HG03378 (cell line): ENCODE results near the gene C4orf46.

ENCODE experiments used
- ATAC-seq: cut with Tn5 transposase; IDR thresholded peaks from one replicate; pipeline ENCODE4 v1.9.1; 2021; ENCODE audit warnings: mild to moderate bottlenecking, moderate library complexity; ENCODE audit not compliant: unreplicated experiment

The C4orf46 gene

DNA sequence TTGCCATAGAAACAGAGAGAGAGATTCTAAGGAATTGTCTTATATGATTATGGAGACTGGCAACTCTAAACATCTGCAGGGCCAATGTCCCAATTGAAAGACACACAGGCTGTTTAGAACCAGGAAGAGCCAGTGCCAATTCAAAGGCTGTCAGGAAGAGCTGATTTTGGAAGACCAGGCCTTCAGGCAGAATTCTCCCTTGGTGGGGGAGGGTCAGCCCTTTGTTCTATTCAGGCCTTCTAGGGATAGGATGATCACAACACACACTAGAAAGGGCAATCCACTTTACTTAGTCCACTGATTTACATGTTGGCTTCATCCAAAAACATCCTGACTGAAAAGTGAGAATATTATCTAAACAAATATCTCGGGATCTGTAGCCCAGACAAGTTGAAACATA lies 15.2 kb downstream of the C4orf46 start:
- no peak for ATAC-seq

DNA sequence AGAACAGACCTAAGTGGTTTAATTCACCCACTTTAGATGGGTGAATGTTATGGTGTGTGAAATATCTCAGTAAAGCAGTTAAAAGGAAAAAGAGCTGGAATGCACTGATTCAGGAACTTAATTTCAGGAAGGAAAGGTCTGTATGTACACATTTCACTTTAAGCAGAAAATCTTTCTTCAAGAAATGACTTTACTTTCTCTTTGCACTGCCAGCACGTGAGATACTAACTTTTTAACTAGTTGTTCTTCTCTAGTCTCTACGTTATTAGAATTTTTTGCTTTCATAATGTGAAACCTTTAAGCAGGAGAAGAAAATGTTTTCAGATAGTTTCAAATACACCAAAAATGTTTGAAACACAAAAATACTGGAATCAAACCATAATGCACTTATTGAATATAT lies 18.8 kb downstream of the C4orf46 start:
- no peak for ATAC-seq

GRCh38 chr4:158649111-158649680 lies 22.5 kb downstream of the C4orf46 start:
- ATAC-seq = no peak

GRCh38 chr4:158644760-158645159 lies 26.9 kb downstream of the C4orf46 start:
- ATAC-seq = no peak

GRCh38 chr4:158644356-158644755 lies 27.3 kb downstream of the C4orf46 start:
- ATAC-seq = no peak

DNA sequence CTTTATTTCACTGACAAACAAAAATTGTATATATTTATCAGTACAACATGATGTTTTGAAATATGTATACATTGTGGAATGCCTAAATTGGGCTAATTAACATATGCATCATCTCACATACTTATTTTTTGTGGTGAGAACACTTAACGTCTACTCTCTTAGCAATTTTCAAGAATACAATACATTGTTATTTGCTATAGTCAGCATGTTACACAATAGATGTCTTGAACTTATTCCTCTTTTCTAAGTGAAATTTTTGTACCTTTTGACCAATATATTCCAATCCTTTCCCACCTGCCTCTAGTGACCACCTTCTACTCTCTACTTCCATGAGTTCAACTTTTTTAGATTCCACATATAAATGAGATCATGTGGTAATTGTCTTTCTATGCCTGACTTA lies 35.1 kb downstream of the C4orf46 start:
- no peak for ATAC-seq

DNA sequence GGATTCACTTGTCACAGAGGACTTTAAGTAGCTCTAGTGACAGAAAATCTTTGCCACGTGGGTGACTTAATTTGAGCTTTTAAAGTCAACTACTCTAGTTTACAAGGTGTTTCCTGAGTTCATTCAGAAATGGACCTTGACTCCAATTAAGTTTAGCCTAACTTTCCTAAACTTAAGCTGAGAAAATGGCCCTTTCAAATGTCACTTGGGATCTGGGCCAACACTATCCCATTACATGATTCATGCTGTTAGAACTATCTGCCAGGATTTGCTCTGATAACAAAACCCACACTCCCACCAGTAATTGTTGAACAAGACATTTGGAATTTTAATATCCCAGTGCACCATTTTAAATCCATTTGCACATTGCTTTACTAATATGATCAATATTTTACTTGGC lies 40.8 kb downstream of the C4orf46 start:
- ATAC-seq = no peak

DNA sequence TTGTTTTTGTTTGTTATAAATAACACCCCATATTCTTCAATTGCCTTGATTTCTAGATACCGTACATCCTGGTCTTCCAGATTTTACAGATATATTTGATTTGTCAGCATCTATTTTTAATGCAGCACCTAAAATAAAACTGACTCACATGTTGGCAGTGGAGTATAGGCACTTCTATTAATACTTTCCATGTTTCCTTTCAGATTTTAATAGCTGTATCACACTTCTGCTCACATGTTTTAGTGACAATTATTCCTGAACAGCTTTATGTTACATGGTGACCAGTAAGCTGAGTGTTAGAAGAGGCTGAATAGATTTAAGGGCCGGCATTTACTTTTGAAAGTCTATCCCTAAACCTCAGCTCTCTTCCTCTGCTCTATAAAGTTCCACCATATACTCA lies 46.1 kb downstream of the C4orf46 start:
- ATAC-seq = no peak

GRCh38 chr4:158624889-158625478 lies 46.7 kb downstream of the C4orf46 start:
- ATAC-seq = peak; percentile 96

DNA sequence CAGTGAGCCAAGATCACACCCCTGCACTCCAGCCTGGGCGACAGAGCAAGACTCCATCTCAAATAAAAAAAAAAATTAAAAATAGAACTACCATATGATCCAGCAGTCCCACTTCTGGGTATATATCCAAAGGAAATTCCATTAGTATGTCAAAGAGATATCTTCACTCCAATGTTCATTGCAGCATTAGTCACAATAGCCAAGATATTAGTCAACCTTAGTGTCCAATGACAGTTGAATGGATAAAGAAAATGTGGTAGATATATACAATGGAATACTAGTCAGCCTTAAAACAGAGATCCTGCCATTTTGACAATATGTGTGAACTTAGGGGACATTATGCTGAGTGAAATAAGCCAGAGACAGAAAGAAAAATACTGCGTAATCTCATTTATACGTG lies 49.4 kb downstream of the C4orf46 start:
- ATAC-seq = no peak

DNA sequence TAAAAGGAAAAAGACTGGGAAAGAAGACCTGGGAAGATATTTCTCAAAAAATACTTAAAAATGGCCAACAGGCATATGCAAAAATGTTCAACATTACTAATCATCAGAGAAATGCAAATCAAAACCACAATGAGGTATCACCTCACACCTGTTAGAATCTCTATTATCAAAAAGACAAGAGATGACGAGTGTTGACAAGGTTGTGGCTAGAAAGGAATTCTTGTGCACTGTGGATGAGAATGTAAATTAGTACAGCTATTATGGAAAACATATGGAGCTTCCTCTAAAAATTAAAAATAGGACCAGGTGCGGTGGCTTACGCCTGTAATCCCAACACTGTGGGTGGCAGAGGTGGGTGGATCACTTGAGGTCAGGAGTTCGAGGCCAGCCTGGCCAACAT lies 50.0 kb downstream of the C4orf46 start:
- ATAC-seq = no peak

DNA sequence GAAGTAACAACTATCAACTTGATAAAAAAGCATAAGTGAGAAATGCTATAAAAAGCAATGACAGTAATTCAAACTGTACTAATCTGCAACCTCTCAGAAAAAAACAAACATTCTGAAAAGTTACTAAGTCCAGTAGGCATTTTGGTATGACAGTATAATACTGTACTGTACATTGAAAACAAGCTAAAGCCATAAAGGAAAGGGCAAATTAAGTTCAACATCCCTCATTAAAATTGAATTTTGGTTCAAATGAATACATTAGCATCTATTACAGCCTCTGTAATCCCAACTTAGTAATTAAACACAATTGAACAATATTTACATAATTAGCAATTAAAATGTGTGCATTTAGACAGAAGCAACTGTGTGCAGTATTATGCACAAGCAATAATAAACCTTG lies 53.7 kb downstream of the C4orf46 start:
- ATAC-seq = no peak
